Measurements from ENCODE around the gene TUBA3D.
"Not testable (repeated sequence)": the region's sequence is repeated elsewhere in the genome, so short reads cannot be mapped to it uniquely, and the experiment has no call there.

TUBA3D gene

DNA sequence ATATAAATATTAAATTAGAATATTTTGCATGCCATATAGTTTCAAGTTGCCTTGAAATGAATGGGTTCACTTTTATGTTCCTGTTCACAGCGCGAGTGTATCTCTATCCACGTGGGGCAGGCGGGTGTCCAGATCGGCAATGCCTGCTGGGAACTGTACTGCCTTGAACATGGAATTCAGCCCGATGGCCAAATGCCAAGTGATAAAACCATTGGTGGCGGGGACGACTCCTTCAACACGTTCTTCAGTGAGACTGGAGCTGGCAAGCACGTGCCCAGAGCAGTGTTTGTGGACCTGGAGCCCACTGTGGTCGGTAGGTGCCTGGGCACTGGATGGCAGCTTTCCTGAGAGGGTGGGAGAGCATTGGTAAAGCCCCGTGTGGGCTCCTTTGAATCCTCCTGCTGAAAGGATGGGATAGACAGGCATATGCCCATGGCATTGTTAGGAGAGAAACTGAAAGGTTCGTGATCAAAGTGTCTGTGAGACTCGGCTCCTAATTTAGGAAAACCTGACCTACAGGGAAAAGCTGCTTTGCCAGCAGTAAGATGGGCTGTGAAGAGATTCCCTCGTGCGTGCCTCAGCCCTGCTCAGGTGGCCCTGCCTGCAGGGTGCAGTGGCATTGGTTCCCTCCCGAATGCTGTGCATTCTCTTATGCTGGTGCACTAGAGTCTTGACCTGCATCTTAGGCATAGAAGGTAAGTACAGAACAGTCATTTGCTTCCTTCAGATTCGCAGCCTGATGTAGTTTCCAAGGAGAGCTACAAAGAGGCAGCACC is 2.3 kb downstream of the TUBA3D start:
- peak overlapping the region; percentile 75 for H3K27ac ChIP-seq

DNA sequence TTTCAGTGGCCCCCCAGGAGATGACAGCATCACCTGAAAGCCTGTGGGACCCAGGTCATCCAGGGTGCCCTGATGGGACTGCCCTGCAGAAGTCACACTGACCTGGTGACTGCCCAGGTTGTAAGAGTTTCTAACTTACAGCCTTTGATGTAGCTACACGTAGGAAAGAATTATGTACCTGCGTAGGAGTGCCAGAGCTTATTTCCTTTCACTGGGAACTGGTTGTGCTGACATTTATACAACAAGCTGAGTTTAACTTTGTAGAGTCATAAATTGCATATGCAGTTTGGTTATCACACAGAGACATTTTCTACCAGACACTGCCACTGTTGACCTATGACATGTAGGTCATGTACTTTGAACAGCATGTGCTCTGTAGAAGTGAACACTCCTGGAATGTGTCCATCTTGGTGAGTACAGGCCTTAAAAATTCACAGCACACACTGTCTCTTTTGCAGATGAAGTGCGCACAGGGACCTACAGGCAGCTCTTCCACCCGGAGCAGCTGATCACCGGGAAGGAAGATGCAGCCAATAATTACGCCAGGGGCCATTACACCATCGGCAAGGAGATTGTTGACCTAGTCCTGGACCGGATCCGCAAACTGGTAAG is 3.0 kb downstream of the TUBA3D start:
- H3K27ac ChIP-seq: peak overlapping the region; percentile 75

DNA sequence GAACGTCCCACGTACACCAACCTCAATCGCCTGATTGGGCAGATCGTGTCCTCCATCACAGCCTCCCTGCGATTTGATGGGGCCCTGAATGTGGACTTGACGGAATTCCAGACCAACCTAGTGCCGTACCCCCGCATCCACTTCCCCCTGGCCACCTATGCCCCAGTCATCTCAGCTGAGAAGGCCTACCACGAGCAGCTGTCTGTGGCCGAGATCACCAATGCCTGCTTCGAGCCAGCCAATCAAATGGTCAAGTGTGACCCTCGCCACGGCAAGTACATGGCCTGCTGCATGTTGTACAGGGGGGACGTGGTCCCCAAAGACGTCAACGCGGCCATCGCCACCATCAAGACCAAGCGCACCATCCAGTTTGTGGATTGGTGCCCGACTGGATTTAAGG is 4.4 kb downstream of the TUBA3D start:
- H3K27ac ChIP-seq: not testable (repeated sequence)

DNA sequence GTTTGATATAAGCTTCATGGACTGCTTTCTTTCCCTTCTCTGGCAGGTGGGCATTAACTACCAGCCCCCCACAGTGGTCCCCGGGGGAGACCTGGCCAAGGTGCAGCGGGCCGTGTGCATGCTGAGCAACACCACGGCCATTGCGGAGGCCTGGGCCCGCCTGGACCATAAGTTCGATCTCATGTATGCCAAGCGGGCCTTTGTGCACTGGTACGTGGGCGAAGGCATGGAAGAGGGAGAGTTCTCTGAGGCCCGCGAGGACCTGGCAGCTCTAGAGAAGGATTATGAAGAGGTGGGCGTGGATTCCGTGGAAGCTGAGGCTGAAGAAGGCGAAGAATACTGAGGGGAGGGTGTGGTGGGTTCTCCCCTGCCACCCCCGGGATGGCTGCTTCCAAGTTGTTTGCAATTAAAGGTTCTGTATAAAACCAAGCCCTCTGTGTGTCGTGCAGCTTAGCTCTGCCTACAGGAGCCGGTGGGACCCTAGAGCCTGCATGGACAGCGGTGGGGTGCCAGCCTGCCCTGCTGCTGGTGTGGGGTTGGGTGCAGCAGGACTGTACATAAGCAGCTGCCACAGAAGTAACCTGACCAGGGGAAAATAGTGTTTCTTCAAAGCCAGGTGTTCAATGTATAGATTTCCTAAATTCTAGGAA is 6.7 kb downstream of the TUBA3D start:
- not testable (repeated sequence) for H3K27ac ChIP-seq

DNA sequence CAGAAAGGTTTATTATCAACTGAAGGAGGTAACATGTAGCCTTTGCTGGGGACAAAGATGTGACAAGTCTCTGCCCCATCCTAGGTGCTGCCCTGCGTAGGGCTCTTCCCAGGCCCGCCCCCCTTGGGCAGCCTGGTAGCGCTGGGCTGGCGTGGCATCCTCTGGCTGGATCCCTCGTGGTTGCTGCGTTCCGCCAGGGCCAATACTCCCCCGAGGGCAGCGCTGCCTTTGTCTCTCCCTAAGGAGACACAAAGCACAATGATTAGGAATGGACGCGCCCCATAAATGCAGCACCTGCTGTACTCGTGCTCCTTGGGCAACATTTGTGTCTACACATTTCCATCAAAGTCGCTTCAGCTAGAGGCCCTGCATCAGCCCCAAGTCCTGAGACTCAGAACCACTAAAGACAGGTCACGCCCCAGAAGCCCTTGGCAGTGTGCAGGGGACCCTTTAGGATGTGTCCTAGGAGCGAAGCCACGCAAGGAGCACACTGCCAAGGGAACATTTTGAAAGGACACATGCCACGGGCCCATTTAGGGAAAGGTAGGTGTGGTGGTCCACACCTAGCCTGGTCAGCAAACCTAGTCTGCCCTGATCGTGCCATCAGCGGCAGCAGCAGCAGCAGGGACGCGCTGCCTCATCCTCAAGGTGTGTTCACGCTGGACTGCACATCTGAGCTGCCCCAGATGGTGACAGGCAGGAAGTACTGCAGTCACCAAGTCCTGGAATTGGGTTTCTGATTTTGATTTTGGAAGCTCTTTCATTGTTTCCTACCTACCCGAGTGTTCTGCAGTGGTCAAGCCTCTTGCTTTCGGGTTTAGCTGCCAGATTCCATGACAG is 8.3 kb downstream of the TUBA3D start:
- not testable (repeated sequence) for H3K27ac ChIP-seq

DNA sequence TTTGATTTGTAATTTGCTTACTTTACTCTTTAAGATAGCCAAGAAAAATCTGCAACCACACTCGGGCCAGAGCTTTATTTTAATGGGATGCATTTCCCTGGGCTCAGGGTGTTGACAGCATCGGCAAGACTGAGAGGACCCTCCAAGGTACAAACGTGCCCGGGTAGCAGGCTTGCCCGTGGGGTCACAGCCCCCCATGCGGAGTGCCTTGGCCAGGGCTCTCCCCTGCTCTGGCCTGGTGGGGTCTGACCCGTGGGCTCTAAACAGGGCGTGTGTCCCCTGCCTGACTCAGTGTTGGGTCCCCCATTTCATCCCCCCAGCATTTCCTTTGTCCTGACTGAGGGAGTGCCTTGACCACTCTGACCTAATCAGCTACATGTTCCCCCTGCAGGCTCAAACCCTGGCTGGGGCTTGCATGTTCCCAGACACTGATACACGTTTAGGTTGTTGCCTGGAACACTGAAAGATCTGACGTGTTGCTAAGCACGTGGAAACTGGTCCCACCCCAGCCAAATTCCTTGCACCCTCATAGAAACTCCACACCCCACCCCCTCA is 9.1 kb downstream of the TUBA3D start:
- not testable (repeated sequence) for H3K27ac ChIP-seq

DNA sequence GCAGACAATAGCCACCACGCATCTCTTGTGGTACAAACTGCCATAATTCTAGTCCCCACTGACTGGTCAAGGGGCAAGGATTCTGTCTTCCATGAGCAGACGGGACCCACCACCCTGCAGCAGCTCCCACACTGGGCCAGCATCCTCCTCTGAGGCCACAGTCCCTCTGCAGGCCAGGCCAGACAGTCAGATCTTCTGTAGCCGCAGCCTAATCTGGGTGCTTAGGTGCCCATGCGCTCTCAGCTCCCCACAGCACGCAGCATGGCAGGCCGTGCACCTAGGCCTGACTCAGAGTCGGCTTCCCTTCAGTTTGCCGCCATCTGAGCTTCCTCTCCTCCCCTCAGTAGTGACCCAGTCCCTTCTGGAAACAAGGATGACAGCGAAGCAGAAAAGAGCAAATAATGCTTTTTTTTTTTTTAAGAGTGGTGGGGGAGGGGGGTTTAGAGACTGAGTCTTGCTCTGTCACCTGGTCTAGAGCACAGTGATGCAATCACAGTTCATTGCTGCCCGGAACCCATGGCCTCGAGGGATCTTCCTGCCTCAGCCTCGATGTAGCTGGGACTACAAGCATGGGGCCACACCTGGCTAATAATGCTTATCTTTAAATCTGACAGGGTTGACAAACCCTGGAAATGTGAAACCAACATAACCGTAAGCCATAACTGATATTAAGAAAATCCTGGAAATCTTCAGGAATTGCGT is 10.4 kb downstream of the TUBA3D start:
- H3K27ac ChIP-seq: not testable (repeated sequence)

DNA sequence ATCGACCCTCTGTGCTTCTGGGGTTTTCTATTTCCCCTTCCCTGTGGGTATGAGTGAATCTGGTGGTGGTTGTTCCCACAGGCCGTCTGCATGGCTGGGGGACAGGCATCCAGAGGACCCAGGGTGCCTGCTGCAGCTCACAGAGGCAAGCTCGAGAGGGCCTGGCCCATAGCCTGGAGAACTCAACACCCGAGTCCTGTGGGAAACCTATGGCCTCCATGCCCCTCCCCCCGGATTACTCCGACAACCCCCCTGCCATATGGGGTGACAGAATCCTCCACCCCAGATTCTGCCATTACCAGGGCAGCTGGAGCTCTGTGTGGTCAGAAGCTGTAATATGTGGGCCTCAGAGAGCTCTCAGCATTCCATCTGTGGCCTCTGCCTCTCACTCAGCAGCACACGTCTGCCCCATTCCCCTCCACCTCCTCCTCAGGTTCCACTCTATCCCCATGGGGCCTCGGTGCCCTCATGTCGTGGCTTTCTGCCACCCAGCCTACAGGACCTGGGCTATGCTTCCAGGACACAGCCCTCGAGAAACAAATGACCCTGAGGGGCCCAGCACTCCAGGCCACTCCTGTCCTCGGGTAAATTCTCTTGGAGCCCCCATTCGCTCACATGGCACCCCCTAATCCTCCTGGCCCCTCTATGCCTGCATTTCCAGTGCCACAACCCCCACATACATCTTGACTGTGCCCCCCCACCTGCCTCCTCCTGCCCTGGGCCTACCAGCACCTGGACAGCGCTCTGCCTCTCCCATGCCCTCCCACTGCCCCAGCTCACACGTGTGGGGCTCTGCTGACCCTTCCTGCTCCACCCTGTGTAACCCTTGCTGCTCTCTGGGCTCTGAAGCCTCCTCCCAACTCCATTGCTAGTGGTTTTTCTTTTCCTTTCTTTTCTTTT is 12.6 kb downstream of the TUBA3D start:
- TF ChIP-seq, protein P1, sequence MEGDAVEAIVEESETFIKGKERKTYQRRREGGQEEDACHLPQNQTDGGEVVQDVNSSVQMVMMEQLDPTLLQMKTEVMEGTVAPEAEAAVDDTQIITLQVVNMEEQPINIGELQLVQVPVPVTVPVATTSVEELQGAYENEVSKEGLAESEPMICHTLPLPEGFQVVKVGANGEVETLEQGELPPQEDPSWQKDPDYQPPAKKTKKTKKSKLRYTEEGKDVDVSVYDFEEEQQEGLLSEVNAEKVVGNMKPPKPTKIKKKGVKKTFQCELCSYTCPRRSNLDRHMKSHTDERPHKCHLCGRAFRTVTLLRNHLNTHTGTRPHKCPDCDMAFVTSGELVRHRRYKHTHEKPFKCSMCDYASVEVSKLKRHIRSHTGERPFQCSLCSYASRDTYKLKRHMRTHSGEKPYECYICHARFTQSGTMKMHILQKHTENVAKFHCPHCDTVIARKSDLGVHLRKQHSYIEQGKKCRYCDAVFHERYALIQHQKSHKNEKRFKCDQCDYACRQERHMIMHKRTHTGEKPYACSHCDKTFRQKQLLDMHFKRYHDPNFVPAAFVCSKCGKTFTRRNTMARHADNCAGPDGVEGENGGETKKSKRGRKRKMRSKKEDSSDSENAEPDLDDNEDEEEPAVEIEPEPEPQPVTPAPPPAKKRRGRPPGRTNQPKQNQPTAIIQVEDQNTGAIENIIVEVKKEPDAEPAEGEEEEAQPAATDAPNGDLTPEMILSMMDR (conservative IDR thresholded peaks at IDR 0.05): no peak
- no peak overlapping the region for H3K27ac ChIP-seq

DNA sequence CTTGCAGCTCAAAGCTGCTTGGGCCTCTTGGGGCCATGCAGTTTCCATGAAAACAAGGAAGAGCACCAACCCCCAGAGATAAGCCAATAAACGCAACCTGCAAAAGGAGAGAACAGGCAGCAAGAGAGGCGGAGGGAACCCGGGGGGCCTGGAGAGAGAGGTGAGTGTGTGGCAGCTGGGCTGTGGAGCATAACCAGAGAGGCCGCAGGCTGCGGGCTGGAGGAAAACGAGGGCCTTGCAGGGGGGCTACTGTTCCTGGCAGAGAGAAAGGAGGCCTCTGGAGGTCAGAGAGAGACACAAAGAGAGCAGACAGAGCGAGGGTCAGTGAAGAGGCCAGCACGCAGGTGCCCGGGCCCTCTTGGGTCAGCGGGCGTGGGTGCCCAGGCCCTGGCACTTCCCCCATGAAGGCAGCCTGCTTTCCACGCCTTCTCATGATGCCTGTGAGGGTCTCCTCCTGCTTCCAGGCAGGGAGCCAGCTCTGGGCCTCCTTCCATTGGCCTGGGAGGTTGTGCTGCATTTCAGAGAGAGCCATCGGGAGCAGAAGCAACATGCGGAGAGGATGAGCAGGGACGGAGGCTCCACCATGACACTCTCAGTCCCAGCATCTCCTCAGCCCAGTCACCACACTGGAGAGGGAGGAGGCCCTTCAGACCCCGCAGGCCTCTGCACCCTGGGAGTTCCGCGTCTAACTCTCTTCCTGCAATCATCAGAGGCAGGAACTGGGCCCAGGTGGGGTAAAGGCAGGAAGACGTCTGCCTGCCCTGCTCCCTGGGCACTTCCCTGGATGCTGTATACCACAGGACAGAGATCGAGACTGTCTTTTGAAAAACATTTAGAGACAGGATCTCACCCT is 14.9 kb downstream of the TUBA3D start:
- peak overlapping the region; percentile 81 for H3K27ac ChIP-seq

DNA sequence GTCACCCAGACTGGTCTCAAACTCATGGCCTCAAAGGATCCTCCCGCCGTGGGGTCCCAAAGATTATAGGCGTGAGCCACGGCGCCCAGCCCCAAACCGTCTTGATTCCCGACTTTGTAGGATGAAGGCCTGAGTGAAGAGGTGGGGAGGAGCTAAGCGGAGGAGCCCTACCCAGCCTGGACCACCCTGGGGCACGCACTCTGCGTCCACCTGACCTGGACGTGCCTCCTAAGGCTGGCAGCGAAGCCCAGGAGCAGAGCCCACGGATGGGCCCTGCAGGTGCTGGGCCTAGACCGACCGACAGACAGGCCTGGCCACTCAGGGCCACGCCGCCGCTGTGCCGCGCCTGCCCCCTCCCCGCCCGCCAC is 15.5 kb downstream of the TUBA3D start:
- H3K27ac ChIP-seq: peak overlapping the region; percentile 81

DNA sequence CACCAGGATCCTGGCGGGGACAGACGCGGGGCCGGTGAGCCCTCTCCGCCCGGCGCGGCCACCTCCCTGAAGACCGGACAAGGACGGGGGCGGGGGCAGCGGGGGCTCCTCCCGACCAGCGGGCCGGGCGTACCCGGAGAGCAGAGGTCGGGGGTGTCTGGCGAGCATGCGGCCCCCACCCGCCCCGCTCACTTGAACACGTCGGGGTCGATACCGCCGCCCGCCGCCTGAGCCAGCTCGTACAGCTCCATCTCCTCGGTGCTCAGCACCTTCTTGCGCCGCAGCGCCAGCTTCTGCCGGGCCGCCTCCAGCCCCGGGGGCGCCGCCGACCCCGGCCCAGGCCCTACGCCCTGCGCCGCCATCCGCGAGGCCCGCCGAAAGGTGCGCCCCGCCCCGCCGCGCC is 16.1 kb downstream of the TUBA3D start, which contains the start of gene MZT2A:
TSS of gene MZT2A (minus strand) at position 383 of the 403 bp plus-strand sequence. CDS start at position 362, 21 bp downstream.
- peak within 1 kb of the TSS; percentile 81 for H3K27ac ChIP-seq
